K562 (cell line): ENCODE measurements around the gene EVL. TPM values are rescaled to one million over a fixed set of nuclear protein-coding genes. Genes with fewer than 3 reads are reported as not detected.

Source experiments
- BRF2 ChIP-seq: IDR thresholded peaks from 3 replicates; pipeline ENCODE4 v1.6.1; 2011; ENCODE audit warnings: borderline replicate concordance, mild to moderate bottlenecking; ENCODE audit not compliant: insufficient read length, insufficient read depth
- E2F1 ChIP-seq: sonication (generic); formaldehyde crosslinking; IDR thresholded peaks from 2 replicates; pipeline ENCODE4 v1.8.1; 2023; ENCODE audit warnings: mild to moderate bottlenecking, missing genetic modification reagents, moderate library complexity
- ETS1 ChIP-seq: conservative IDR thresholded peaks from 2 replicates; pipeline ENCODE4 v1.6.1; 2011; ENCODE audit warnings: low read depth, mild to moderate bottlenecking, low read length; ENCODE audit not compliant: control insufficient read depth
- ILF3 ChIP-seq: fragments of 450-650 bp; IDR thresholded peaks from 2 replicates; pipeline ENCODE4 v1.6.1; 2018; ENCODE audit warnings: antibody characterized with exemption, mild to moderate bottlenecking, moderate library complexity, borderline replicate concordance
- LEF1 ChIP-seq: fragments of 450-650 bp; IDR thresholded peaks from 2 replicates; pipeline ENCODE4 v1.6.1; 2016; ENCODE audit warnings: mild to moderate bottlenecking
- MAFG ChIP-seq: fragments of 450-650 bp; conservative IDR thresholded peaks from 2 replicates; pipeline ENCODE4 v1.6.1; 2016; ENCODE audit warnings: missing genetic modification characterization, missing compliant biosample characterization
- MAZ ChIP-seq, 2 experiments: fragments of 450-650 bp in 1 of 2; sonication (generic) in 1 of 2; formaldehyde crosslinking; IDR thresholded peaks in 1 of 2; conservative IDR thresholded peaks in 1 of 2; 2 replicates each; pipeline versions ENCODE4 v1.4.0 to v1.5.0; 2020; ENCODE audit warnings: mild to moderate bottlenecking in 1 of 2, missing genetic modification reagents in 1 of 2
- MTA1 ChIP-seq: fragments of 450-650 bp; IDR thresholded peaks from 2 replicates; pipeline ENCODE4 v1.6.1; 2017; ENCODE audit warnings: borderline replicate concordance
- MYNN ChIP-seq, 2 experiments: sonication (generic); formaldehyde crosslinking in 1 of 2; IDR thresholded peaks; 2 replicates each; pipeline versions ENCODE4 v1.5.0 to v1.6.1; 2016 to 2020; ENCODE audit warnings: antibody characterized with exemption in 1 of 2, missing genetic modification reagents in 1 of 2
- PTRF ChIP-seq: fragments of 450-650 bp; IDR thresholded peaks from 2 replicates; pipeline ENCODE4 v1.6.1; 2016; ENCODE audit warnings: mild to moderate bottlenecking, missing genetic modification characterization, missing compliant biosample characterization
- PYGO2 ChIP-seq: fragments of 450-650 bp; IDR thresholded peaks from 2 replicates; pipeline ENCODE4 v1.6.1; 2016; ENCODE audit warnings: mild to moderate bottlenecking, missing genetic modification characterization, moderate library complexity, missing compliant biosample characterization
- ZNF212 ChIP-seq: fragments of 450-650 bp; formaldehyde crosslinking; IDR thresholded peaks from 2 replicates; pipeline ENCODE4 v1.4.0; 2020; ENCODE audit warnings: mild to moderate bottlenecking
- ZNF274 ChIP-seq: IDR thresholded peaks from 2 replicates; pipeline ENCODE4 v1.6.1; 2011; ENCODE audit warnings: low read depth, mild to moderate bottlenecking, low read length, moderate library complexity, borderline replicate concordance
- polyA plus RNA-seq, 8 experiments: library from polyadenylated mRNA; depleted of rRNA in 4 of 8; stranded (reverse) in 5 of 8; unstranded in 3 of 8; fragments of >200 nt; fragmentation: Nextera tagmentation in 2 of 8; fragmentation: Illumina TruSeq in 1 of 8; extraction: Ambion mirVana in 2 of 8; extraction: Trizol in 1 of 8; gene quantifications; 2 replicates each; pipeline versions ENCODE4 v1.2.1 to v1.2.3, GENCODE V29; 2011 to 2014; ENCODE audit warnings: inconsistent platforms in 1 of 8, missing spikeins in 1 of 8
- total RNA-seq, 7 experiments: library from RNA; depleted of rRNA in 6 of 7; stranded (reverse); fragments of >200 nt in 6 of 7; fragmentation: Illumina TruSeq in 2 of 7; extraction: Trizol in 2 of 7; gene quantifications; 2 replicates each; pipeline versions ENCODE4 v1.2.1 to v1.2.3, GENCODE V29; 2011 to 2021; ENCODE audit warnings: low replicate concordance in 1 of 7
- TF ChIP-seq, protein P1 (sequence below): fragments of 450-650 bp; IDR thresholded peaks from 2 replicates; pipeline ENCODE4 v1.6.1; 2016; ENCODE audit warnings: mild to moderate bottlenecking

Gene EVL
- total and polyA plus RNA-seq, 9 of the 15 experiments (the other 6 are each of a cell fraction or from before 2014, with no cell fraction given) = 2.9 to 43.4 (median 23.9) TPM

- TF ChIP-seq PTRF (tag) (no peak), ILF3 (no peak), MYNN (IDR thresholded peaks at IDR 0.05) (peak; percentile 37; the same call in 1 of the 2 replicates), MYNN (CRISPR knock-in tag; IDR thresholded peaks at IDR 0.05) (no peak), BRF2 (no peak), PYGO2 (no peak), MAFG (tag) (no peak), ZNF212 (CRISPR knock-in tag) (no peak), ETS1 (no peak), E2F1 (no peak), MTA1 (no peak), MAZ (CRISPR knock-in tag; conservative IDR thresholded peaks at IDR 0.05 in 1 of 2, IDR thresholded peaks at IDR 0.05 in 1 of 2) (no peak), LEF1 (no peak), ZNF274 (no peak)
- TF ChIP-seq, protein P1, sequence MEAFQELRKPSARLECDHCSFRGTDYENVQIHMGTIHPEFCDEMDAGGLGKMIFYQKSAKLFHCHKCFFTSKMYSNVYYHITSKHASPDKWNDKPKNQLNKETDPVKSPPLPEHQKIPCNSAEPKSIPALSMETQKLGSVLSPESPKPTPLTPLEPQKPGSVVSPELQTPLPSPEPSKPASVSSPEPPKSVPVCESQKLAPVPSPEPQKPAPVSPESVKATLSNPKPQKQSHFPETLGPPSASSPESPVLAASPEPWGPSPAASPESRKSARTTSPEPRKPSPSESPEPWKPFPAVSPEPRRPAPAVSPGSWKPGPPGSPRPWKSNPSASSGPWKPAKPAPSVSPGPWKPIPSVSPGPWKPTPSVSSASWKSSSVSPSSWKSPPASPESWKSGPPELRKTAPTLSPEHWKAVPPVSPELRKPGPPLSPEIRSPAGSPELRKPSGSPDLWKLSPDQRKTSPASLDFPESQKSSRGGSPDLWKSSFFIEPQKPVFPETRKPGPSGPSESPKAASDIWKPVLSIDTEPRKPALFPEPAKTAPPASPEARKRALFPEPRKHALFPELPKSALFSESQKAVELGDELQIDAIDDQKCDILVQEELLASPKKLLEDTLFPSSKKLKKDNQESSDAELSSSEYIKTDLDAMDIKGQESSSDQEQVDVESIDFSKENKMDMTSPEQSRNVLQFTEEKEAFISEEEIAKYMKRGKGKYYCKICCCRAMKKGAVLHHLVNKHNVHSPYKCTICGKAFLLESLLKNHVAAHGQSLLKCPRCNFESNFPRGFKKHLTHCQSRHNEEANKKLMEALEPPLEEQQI = no peak
Measured at GRCh38 chr14:100078997-100079725, 13.9 kb downstream of the EVL start (continued).
